GM12873 (cell line): Measurements from ENCODE around the gene P2RY2.

ENCODE experiments used
- TF ChIP-seq, protein P1 (sequence below): IDR thresholded peaks from 2 replicates; pipeline ENCODE4 v1.5.1; 2012; ENCODE audit warnings: low read depth, mild to moderate bottlenecking, moderate library complexity, low read length, control low read depth; ENCODE audit not compliant: insufficient read depth; ENCODE audit errors: missing control alignments

Gene P2RY2

DNA sequence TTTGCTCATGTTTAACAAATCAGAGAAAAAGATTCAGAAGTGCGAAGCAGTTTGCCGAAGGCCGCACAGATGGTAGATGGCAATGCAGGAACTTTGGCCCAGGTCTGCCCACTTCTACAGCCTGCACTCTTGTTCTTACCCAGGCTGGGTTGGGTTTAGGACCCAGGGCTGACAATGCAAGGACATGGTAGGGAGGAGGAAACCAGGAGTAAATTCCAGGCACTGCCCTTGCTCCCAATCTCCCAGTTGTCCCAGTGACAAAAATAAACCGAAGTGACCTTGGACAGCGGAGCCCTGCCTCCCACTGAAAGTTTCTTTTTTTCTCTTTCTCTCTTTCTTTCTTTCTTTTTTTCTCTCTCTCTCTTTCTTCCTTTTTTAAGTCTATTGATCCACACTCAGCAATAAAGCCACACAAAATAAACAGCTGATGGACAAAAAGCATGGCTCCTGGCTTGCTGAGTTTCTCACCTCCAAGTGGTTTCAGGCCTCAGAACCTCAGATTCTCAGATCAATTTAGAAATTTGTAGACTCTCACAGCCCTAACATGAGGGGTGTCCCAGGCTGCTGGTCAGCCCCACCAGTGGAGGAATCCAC lies 42.4 kb upstream of the P2RY2 start:
- TF ChIP-seq, protein P1, sequence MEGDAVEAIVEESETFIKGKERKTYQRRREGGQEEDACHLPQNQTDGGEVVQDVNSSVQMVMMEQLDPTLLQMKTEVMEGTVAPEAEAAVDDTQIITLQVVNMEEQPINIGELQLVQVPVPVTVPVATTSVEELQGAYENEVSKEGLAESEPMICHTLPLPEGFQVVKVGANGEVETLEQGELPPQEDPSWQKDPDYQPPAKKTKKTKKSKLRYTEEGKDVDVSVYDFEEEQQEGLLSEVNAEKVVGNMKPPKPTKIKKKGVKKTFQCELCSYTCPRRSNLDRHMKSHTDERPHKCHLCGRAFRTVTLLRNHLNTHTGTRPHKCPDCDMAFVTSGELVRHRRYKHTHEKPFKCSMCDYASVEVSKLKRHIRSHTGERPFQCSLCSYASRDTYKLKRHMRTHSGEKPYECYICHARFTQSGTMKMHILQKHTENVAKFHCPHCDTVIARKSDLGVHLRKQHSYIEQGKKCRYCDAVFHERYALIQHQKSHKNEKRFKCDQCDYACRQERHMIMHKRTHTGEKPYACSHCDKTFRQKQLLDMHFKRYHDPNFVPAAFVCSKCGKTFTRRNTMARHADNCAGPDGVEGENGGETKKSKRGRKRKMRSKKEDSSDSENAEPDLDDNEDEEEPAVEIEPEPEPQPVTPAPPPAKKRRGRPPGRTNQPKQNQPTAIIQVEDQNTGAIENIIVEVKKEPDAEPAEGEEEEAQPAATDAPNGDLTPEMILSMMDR: no peak

DNA sequence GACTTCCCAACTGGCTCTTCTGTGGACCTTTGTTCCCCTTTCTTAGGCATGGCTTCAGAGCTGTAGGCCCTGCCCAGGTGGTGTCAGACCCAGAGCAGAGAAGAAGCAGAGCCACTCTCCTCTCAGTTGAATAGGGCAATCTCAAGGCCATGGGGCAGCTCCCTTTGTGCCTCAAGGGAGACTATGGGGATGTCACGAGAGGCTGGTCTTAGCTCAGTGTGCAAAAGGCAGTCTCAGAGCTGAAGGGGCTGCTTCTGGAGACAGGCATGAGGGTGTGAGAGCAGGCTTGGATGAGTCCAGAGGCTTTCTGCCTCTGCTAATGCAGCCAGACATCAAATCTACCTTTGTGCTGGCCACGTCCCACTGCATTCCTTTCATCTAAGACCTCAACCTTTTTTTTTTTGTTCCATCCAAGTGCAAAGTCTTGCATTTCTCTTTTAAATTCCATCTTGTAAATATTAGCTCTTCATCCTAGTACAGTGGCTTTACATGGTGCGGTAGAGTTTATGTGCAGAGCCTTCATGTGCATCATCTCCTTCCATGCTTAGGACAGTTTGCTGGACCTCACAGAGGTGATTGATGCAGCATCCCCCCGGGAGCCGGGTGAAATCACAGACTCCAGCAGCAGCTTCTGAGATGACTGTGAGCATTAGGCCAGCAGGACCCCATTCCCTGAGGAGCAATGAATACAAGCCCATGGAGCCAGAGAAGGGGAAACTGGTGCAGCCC lies 41.8 kb upstream of the P2RY2 start:
- TF ChIP-seq, protein P1: no peak

DNA sequence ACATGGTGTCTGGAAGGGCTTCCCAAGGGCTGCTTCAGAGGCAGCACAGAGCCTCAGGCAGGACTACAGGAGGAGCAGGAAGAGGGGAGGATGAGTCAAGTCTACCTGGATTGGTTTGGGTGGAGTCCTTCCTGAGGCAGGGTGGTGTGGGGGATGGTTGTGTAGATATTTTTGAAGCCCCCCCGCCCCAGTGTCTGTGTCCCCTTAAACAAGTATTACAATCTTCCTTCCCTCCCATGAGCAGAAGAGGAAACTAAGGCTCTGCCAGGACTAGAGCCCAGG lies 41.3 kb upstream of the P2RY2 start:
- TF ChIP-seq, protein P1: no peak

DNA sequence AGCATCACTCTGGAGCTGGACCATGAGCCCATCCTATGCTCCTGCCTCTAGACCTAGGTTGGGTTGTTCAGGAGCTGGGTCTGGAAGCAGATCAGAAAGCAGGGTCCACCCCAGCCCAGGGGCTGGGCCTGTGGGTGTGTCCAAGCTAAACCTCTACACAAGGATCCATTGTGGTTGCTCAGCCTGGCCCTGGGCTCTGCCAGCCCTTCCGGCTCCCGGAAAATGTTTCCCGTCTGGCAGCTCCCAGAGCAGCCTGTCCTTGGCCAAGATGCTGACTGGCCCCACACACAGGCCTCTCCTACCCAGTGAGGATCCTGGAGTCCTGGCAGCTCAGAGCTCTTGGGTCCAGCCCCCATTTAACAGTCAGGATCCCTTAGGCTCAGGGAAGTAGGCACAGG lies 40.7 kb upstream of the P2RY2 start:
- TF ChIP-seq, protein P1: no peak

DNA sequence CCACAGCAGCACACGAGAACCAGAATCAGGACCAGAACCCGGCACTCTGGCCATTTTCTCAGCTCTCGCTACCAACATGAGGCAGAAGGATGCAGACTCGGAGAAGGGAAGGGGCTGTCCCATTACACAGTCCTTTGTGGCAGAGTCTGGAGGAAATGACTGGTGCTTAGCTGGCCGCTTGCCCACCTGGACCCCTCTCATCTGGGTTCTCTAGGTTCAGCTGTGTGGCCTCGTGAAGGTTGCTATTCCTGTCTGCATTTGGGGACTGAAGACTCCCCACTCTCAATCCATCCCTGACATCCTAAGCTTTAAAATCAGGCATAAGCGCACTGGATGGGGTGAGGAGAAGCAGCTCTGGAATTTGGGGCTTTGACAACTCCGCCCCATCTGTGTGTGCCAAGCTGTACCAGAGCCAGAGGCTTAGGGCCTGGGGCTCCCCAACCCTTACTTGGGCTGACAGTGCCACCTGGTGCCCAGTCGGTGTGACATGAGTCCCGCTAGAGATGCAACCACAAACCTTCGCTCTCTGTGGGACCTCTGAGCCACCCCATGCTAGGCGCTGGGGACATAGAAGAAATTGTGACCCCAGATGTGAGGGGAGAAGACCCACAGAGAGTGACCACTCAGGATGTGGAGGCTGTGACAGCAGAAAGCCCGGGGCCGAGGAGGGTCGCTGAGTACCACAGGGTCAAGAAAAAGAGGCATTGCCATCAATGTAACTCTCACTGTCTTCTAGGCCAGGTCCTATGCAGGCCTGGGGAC lies 40.1 kb upstream of the P2RY2 start:
- TF ChIP-seq, protein P1: peak; percentile 90

DNA sequence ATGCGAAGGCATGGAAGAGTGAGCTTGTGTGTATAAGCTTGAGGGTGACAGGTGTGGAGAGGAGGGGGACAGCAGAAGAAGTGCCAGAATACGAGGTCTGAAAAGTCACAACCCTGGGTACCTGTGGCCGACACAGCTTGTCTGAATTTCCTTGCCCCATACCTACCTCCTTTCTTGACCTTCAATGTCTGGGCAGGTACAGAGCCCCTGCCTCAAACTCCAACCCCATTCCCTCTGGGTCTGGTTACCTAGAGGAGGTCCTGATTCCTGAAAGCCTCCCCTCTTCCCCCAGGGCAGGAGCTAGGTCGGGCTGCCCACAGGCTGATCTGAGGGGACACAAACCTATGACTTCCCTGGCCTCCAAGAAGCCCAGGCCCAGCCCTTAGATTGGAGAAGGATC lies 39.4 kb upstream of the P2RY2 start:
- TF ChIP-seq, protein P1: no peak

DNA sequence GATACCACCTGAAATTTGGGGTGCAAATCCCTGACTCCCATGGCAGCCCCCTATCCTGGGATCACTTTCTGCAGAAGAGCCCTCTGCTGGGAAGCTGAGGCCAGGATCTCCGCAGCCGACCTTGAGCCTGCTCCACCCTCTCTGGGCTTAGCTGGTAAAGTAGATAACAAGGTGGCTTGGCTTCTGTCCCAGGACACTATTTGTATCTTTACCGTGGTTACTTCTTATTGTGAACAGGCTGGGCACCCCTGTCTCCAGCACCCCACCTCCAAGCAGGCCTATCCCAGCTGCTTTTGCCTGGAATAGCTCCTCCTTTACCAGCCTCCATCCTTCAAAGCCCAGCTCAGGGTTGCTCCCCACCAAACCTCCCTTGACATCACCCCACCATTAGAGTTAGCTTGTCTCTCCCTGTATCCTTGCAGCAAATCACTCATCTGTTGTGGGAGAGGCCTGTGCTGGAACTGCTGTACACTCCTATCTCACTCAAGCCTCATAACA lies 35.2 kb upstream of the P2RY2 start:
- TF ChIP-seq, protein P1: no peak
